ENCODE data around the gene NEU4.

DNA sequence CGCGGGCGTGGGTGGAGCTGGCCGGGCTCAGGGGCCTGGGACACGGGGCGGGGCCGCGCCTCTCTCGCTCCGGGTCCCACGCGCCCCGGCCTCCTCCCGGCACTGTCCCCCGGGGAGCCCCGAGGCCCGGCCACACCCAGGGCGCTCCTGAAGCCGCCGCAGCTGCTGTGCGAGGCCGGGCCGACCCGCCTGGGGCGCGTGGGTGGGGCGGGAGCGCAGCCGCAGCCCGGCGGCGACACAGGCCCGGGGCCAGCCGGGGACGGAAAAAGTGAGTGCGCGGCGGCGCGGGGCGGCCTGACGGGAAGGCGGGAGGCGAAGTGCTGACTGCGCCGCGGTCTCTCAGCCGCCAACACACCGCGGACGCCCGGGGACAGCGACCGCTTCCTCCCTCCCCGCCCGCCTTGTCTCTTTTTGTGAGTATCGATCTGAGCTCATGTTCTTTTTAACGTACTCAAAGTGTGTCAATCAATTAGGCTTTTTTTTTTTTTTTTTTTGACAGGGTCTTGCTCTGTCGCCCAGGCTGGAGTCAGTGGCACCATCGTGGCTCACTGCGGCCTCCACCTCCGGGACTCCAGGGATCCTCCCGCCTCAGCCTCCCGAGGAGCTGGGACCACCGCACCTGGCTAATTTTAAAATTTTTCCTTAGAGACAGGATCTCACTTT is 35.2 kb downstream of the NEU4 start:
- TF ChIP-seq, protein P1, sequence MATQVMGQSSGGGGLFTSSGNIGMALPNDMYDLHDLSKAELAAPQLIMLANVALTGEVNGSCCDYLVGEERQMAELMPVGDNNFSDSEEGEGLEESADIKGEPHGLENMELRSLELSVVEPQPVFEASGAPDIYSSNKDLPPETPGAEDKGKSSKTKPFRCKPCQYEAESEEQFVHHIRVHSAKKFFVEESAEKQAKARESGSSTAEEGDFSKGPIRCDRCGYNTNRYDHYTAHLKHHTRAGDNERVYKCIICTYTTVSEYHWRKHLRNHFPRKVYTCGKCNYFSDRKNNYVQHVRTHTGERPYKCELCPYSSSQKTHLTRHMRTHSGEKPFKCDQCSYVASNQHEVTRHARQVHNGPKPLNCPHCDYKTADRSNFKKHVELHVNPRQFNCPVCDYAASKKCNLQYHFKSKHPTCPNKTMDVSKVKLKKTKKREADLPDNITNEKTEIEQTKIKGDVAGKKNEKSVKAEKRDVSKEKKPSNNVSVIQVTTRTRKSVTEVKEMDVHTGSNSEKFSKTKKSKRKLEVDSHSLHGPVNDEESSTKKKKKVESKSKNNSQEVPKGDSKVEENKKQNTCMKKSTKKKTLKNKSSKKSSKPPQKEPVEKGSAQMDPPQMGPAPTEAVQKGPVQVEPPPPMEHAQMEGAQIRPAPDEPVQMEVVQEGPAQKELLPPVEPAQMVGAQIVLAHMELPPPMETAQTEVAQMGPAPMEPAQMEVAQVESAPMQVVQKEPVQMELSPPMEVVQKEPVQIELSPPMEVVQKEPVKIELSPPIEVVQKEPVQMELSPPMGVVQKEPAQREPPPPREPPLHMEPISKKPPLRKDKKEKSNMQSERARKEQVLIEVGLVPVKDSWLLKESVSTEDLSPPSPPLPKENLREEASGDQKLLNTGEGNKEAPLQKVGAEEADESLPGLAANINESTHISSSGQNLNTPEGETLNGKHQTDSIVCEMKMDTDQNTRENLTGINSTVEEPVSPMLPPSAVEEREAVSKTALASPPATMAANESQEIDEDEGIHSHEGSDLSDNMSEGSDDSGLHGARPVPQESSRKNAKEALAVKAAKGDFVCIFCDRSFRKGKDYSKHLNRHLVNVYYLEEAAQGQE (IDR thresholded peaks at IDR 0.05; ENCODE audit: insufficient read depth in 1 of 2, low read depth in 2 of 2, low read length in 2 of 2): no peak
- TF ChIP-seq POLR2AphosphoS5 (IDR thresholded peaks at IDR 0.05; ENCODE audit: low read depth, low read length) (no peak), SIN3A (IDR thresholded peaks at IDR 0.05; ENCODE audit: borderline replicate concordance, insufficient read depth, low read length) (no peak), FOXP2 (optimal IDR thresholded peaks at IDR 0.05; ENCODE audit: borderline replicate concordance, extremely low read depth, extremely low read length, insufficient read depth) (peak; percentile 29), TAF1 (IDR thresholded peaks at IDR 0.05; ENCODE audit: borderline replicate concordance, insufficient read depth, low read length) (no peak)

Data from PFSK-1 (cell line).